Natural killer cell (primary cell): ENCODE data around the gene CEMP1. TPM values are rescaled to one million over a fixed set of nuclear protein-coding genes. Genes with fewer than 3 reads are reported as not detected.

Experiments
- ATAC-seq, 3 donors: fragments of 150-1000 bp in 2 of 3; fragments of 200-7000 bp in 1 of 3; cut with Tn5 transposase; 1 replicate in 1 of 3; 2 replicates in 2 of 3; pipeline ENCODE4 v1.10.0; 2021; ENCODE audit warnings: mild to moderate bottlenecking in 2 of 3, moderate library complexity in 2 of 3
- DNase-seq, 2 donors: peaks; one replicate each; pipeline versions ENCODE4 v3.0.0 to v3.0.0-alpha.2; 2013 to 2021; ENCODE audit warnings: mixed read lengths in 1 of 2
- H3K27ac ChIP-seq: one replicate; pipeline ENCODE4 v1.5.1; 2013; ENCODE audit warnings: mild to moderate bottlenecking, low read length
- H3K27me3 ChIP-seq: one replicate; pipeline ENCODE4 v1.6.1; 2013; ENCODE audit warnings: low read length; ENCODE audit not compliant: control insufficient read depth, insufficient read depth
- H3K36me3 ChIP-seq: one replicate; pipeline ENCODE4 v1.6.1; 2013; ENCODE audit warnings: low read length; ENCODE audit not compliant: control insufficient read depth, insufficient read depth
- H3K4me1 ChIP-seq: one replicate; pipeline ENCODE4 v1.6.1; 2013; ENCODE audit warnings: low read length; ENCODE audit not compliant: control insufficient read depth, insufficient read depth
- H3K4me3 ChIP-seq: one replicate; pipeline ENCODE4 v1.5.1; 2013; ENCODE audit warnings: low read length
- H3K9me3 ChIP-seq: one replicate; pipeline ENCODE4 v1.6.1; 2013; ENCODE audit warnings: low read length; ENCODE audit not compliant: control insufficient read depth, insufficient read depth
- H3K27ac Mint-ChIP-seq, 2 donors: one replicate each; pipeline ENCODE4 v1.8.0; 2022; ENCODE audit warnings: mild to moderate bottlenecking in 2 of 2, mixed read lengths in 2 of 2, moderate library complexity in 1 of 2
- H3K27me3 Mint-ChIP-seq, 2 donors: one replicate each; pipeline ENCODE4 v1.8.0; 2022; ENCODE audit warnings: low read depth in 2 of 2, mixed read lengths in 2 of 2
- H3K36me3 Mint-ChIP-seq: one replicate; pipeline ENCODE4 v1.8.0; 2022; ENCODE audit warnings: mixed read lengths
- H3K4me1 Mint-ChIP-seq, 2 donors: one replicate each; pipeline ENCODE4 v1.8.0; 2022; ENCODE audit warnings: mixed read lengths in 2 of 2
- H3K4me3 Mint-ChIP-seq: one replicate; pipeline ENCODE4 v1.8.0; 2022; ENCODE audit warnings: mild to moderate bottlenecking, moderate library complexity, mixed read lengths
- H3K9me3 Mint-ChIP-seq, 2 donors: one replicate each; pipeline ENCODE4 v1.8.0; 2022; ENCODE audit warnings: mixed read lengths in 2 of 2
- WGBS: methylation state at CpG from one replicate; pipeline ENCODE4 v1.1.7; 2013; ENCODE audit warnings: missing lambda C conversion rate; ENCODE audit not compliant: insufficient coverage; 5-methylcytosine and 5-hydroxymethylcytosine counted together
- intact Hi-C: fragments of 100-400 bp; cut with micrococcal nuclease; formaldehyde crosslinking; loops from one replicate; pipeline ENCODE4 v1.14.2; 2022
- total RNA-seq, 4 donors: library from RNA; stranded (reverse); fragments of 120-200 nt in 1 of 4; gene quantifications; one replicate each; pipeline versions ENCODE4 v1.2.3 to v1.2.4, GENCODE V29; 2013 to 2022
- TF ChIP-seq, protein P1 (sequence below): fragments of 200-600 bp; IDR thresholded peaks from one replicate; pipeline ENCODE4 v1.8.0; 2022; ENCODE audit warnings: antibody characterized with exemption

The CEMP1 gene
- total RNA-seq, 3 donors from 2014 or later (not counting 1 experiment from before 2014, with no cell fraction given), result 0.28 to 0.56 (median 0.45) TPM

DNA sequence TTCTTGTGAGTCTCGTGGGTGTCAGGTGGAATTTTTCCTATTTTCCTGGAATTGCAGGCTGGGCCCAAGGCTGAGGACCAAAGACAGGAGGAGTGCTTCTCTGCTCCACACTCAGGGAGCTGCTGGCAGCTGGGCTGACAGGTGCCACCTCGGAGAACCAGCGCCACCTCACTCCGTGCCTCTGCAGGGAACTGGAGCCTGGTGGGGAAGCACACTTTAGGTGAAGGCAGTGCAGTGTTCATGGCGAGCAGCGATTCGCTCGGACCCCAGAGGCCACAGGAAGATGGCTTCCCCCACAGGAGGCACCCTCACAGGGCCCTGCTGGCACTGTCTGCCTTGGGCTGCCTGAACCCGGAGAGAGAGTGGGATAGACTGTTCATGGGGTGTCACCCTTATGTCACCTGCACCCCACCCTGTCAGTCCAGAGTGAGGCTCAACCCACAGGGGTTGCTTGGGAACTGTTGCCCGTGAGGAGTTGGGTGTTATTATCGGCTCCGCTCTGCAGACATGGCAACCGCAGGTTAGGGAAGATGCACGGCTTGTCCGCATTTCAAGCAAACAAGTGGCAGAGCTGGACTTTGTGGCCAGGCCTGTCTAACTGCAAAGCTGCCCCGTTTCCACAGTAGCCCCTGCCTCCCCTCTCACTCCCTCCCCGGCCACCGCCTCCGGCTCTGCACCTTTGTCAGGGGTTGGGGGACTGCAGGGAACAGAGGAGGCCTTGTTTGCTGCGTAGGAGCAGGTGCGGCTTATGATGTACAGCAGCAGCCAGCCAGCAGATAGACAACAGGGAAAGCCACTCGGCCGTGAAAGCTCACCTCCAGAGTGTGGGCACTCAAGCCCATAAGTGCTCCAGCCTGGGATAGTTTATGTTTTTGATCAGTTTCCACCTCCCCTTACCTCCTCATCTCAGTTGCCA is 40.8 kb downstream of the CEMP1 start:
- no peak for ATAC-seq
- Mint-ChIP-seq H3K36me3 (no peaks in the 10 kb centered on the region), H3K4me3 (no peak overlapping the region), H3K27me3 (peaks cover 0 to 3% of the 10 kb centered on the region in 2 donors), H3K4me1 (peaks cover 15 to 24% of the 10 kb centered on the region in 2 donors), H3K27ac (no peak overlapping the region), H3K9me3 (no peaks in the 10 kb centered on the region)
- no peak overlapping the region for H3K27ac ChIP-seq
- H3K4me1 ChIP-seq, result peaks cover 32% of the 10 kb centered on the region
- H3K9me3 ChIP-seq, result no peaks in the 10 kb centered on the region
- no peak overlapping the region for H3K4me3 ChIP-seq
- no peaks in the 10 kb centered on the region for H3K27me3 ChIP-seq
- no peak for DNase-seq
- TF ChIP-seq, protein P1, sequence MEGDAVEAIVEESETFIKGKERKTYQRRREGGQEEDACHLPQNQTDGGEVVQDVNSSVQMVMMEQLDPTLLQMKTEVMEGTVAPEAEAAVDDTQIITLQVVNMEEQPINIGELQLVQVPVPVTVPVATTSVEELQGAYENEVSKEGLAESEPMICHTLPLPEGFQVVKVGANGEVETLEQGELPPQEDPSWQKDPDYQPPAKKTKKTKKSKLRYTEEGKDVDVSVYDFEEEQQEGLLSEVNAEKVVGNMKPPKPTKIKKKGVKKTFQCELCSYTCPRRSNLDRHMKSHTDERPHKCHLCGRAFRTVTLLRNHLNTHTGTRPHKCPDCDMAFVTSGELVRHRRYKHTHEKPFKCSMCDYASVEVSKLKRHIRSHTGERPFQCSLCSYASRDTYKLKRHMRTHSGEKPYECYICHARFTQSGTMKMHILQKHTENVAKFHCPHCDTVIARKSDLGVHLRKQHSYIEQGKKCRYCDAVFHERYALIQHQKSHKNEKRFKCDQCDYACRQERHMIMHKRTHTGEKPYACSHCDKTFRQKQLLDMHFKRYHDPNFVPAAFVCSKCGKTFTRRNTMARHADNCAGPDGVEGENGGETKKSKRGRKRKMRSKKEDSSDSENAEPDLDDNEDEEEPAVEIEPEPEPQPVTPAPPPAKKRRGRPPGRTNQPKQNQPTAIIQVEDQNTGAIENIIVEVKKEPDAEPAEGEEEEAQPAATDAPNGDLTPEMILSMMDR, result no peak
- H3K36me3 ChIP-seq, result no peaks in the 10 kb centered on the region
- WGBS, result 95% methylated on average over 23 of the region's 23 CpGs
- intact Hi-C loops, result no loop called here

DNA sequence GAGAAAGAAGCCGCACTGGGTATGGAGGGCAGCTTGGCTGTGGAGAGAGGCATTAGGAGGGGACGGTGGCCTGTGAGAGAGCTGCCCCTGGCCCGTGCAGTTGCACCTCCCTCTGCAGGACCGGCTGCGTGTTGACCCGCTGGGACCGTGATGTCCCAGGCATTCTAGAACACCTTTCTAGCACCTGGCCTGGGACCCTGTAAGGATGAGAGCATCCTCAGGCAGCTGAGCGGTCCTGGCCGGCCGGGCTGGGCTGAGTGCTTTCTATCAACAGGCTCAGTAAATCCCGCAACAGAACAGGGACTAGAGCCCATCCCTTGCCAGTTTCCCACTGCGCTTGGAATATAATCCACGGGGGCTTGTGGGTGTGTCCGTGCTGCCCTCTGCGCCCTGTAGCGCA is 41.6 kb downstream of the CEMP1 start:
- no peak overlapping the region for H3K4me3 Mint-ChIP-seq
- H3K9me3 Mint-ChIP-seq, result no peaks in the 10 kb centered on the region
- H3K27ac ChIP-seq, result no peak overlapping the region
- TF ChIP-seq, protein P1, result no peak
- no peaks in the 10 kb centered on the region for H3K9me3 ChIP-seq
- no peak overlapping the region for H3K27ac Mint-ChIP-seq
- H3K4me3 ChIP-seq, result no peak overlapping the region
- DNase-seq (no peak), ATAC-seq (no peak)
- intact Hi-C loops, result loop anchor here (10.0 kb wide), 1 partner anchor 485 kb away; the partner anchor contains the start of gene ZNF598
- H3K27me3 ChIP-seq, result no peaks in the 10 kb centered on the region
- peaks cover 37% of the 10 kb centered on the region for H3K4me1 ChIP-seq
- peaks cover 15 to 25% of the 10 kb centered on the region in 2 donors for H3K4me1 Mint-ChIP-seq
- H3K27me3 Mint-ChIP-seq, result peaks cover 0 to 3% of the 10 kb centered on the region in 2 donors
- H3K36me3 ChIP-seq, result no peaks in the 10 kb centered on the region
- no peaks in the 10 kb centered on the region for H3K36me3 Mint-ChIP-seq
- 96% methylated on average over 16 of the region's 16 CpGs for WGBS

DNA sequence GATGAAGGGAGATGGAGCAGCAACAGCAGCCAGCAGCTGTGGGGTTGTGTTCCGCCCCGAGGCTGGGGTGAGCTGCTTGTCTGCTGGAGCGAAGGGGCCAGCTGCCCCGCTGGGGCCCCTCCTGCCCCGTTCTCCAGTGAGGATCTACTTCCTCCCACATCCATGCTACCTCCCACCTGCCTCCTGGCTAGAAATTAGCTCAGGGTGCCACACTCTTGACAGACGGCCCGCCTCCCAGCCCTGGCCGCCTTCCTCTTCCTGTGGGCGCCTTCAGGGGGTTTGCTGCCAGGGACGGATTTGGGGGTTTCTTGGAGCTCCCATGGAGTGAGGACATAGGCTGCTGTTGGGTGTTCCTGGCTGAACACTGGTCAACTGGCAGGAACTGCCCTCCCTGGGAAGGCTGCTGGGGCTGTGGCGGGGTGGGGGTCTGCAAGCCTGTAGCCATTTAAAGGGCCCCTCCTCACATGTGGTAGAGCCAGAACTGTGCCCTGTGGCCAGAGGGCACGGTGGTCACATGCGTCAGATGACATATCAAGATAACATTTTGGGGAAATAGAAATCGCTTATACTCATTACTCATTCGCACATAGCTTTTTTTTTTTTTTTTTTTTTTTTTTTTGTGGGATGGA is 43.2 kb downstream of the CEMP1 start:
- ATAC-seq (peak in 2 of 3 donors; percentile 10 to 39), DNase-seq (no peak)
- intact Hi-C loops, result loop anchor here (10.0 kb wide), 1 partner anchor 483 kb away; the partner anchor contains the start of gene ZNF598
- no peak overlapping the region for H3K4me3 ChIP-seq
- no peaks in the 10 kb centered on the region for H3K9me3 Mint-ChIP-seq
- no peak overlapping the region for H3K27ac ChIP-seq
- TF ChIP-seq, protein P1, result no peak
- 43% methylated on average over 13 of the region's 15 CpGs for WGBS
- peak overlapping the region; percentile 80 to 100 for H3K27ac Mint-ChIP-seq
- H3K27me3 ChIP-seq, result no peaks in the 10 kb centered on the region
- H3K36me3 ChIP-seq, result no peaks in the 10 kb centered on the region
- H3K27me3 Mint-ChIP-seq, result peaks cover 0 to 3% of the 10 kb centered on the region in 2 donors
- H3K36me3 Mint-ChIP-seq, result no peaks in the 10 kb centered on the region
- H3K4me3 Mint-ChIP-seq, result no peak overlapping the region
- H3K9me3 ChIP-seq, result no peaks in the 10 kb centered on the region
- peaks cover 15 to 36% of the 10 kb centered on the region in 2 donors for H3K4me1 Mint-ChIP-seq
- H3K4me1 ChIP-seq, result peaks cover 37% of the 10 kb centered on the region
